Measurements from ENCODE around the gene RTN3.

- no peak for TF ChIP-seq CTCF (IDR thresholded peaks at IDR 0.05; ENCODE audit: low read length)
- TF ChIP-seq EZH2 (IDR thresholded peaks at IDR 0.05; ENCODE audit: borderline replicate concordance, low read length), result no peak
Observed at GRCh38 chr11:63708764-63709163, 27.5 kb downstream of the RTN3 start.
